Neuronal stem cell (in vitro differentiated cells): Measurements from ENCODE around the gene RB1.
"Not testable (repeated sequence)": the region's sequence is repeated elsewhere in the genome, so short reads cannot be mapped to it uniquely, and the experiment has no call there.

Experiments used
- DNase-seq: peaks from one replicate; pipeline ENCODE4 v3.0.0-alpha.2; 2013; ENCODE audit warnings: low spot score
- H2AFZ ChIP-seq: one replicate; pipeline ENCODE4 v1.6.1; 2013; ENCODE audit warnings: mild to moderate bottlenecking, low read length, inconsistent platforms
- H2AK5ac ChIP-seq: 2 replicates; pipeline ENCODE4 v1.6.1; 2013; ENCODE audit warnings: low read depth, mild to moderate bottlenecking, inconsistent platforms, low read length, moderate library complexity, mixed read lengths
- H2BK120ac ChIP-seq: 2 replicates; pipeline ENCODE4 v1.6.1; 2013; ENCODE audit warnings: low read depth, mild to moderate bottlenecking, inconsistent platforms, low read length, moderate library complexity, mixed read lengths
- H2BK12ac ChIP-seq: one replicate; pipeline ENCODE4 v1.6.1; 2013; ENCODE audit warnings: low read length, inconsistent platforms
- H2BK15ac ChIP-seq: 2 replicates; pipeline ENCODE4 v1.6.1; 2013; ENCODE audit warnings: mild to moderate bottlenecking, low read length, inconsistent platforms, mixed read lengths
- H2BK5ac ChIP-seq: one replicate; pipeline ENCODE4 v1.6.1; 2013; ENCODE audit warnings: inconsistent platforms, mild to moderate bottlenecking, low read length, moderate library complexity
- H3K14ac ChIP-seq: one replicate; pipeline ENCODE4 v1.6.1; 2013; ENCODE audit warnings: low read length, inconsistent platforms
- H3K18ac ChIP-seq: 2 replicates; pipeline ENCODE4 v1.6.1; 2013; ENCODE audit warnings: low read length, inconsistent platforms
- H3K23ac ChIP-seq: 2 replicates; pipeline ENCODE4 v1.6.1; 2013; ENCODE audit warnings: low read depth, mild to moderate bottlenecking, mixed read lengths, low read length, inconsistent platforms; ENCODE audit not compliant: poor library complexity
- H3K27ac ChIP-seq: replicated peaks from 3 replicates; pipeline ENCODE4 v1.5.1; 2013; ENCODE audit warnings: low read length, inconsistent platforms
- H3K27me3 ChIP-seq, 3 experiments: 2 replicates each; pipeline ENCODE4 v1.6.1; 2013; ENCODE audit warnings: low read length in 3 of 3, mild to moderate bottlenecking in 2 of 3, inconsistent platforms in 1 of 3, low read depth in 1 of 3, mixed read lengths in 1 of 3, moderate library complexity in 1 of 3; ENCODE audit not compliant: control insufficient read depth in 3 of 3, insufficient read depth in 3 of 3
- H3K36me3 ChIP-seq, 2 donors: replicated peaks in 1 of 2; 2 replicates each; pipeline ENCODE4 v1.6.1; 2013; ENCODE audit warnings: low read length in 2 of 2; ENCODE audit not compliant: control insufficient read depth in 2 of 2, insufficient read depth in 2 of 2
- H3K4ac ChIP-seq: 2 replicates; pipeline ENCODE4 v1.6.1; 2013; ENCODE audit warnings: inconsistent platforms, mild to moderate bottlenecking, low read length, moderate library complexity
- H3K4me1 ChIP-seq, 2 donors: 1 replicate in 1 of 2; 2 replicates in 1 of 2; pipeline ENCODE4 v1.6.1; 2013; ENCODE audit warnings: low read length in 2 of 2, low read depth in 1 of 2; ENCODE audit not compliant: control insufficient read depth in 2 of 2, insufficient read depth in 1 of 2
- H3K4me2 ChIP-seq: one replicate; pipeline ENCODE4 v1.6.1; 2013; ENCODE audit warnings: mild to moderate bottlenecking, low read length, inconsistent platforms; ENCODE audit not compliant: insufficient read depth, poor library complexity, severe bottlenecking
- H3K4me3 ChIP-seq, 2 donors: 2 replicates each; pipeline ENCODE4 v1.5.1; 2013; ENCODE audit warnings: low read length in 2 of 2, mild to moderate bottlenecking in 2 of 2, inconsistent platforms in 1 of 2, moderate library complexity in 1 of 2
- H3K79me1 ChIP-seq: one replicate; pipeline ENCODE4 v1.6.1; 2013; ENCODE audit warnings: low read depth, mild to moderate bottlenecking, inconsistent platforms, low read length, moderate library complexity
- H3K9ac ChIP-seq: one replicate; pipeline ENCODE4 v1.6.1; 2013; ENCODE audit warnings: mild to moderate bottlenecking, low read depth, low read length, inconsistent platforms; ENCODE audit not compliant: poor library complexity
- H3K9me3 ChIP-seq, 2 donors: replicated peaks in 1 of 2; 2 replicates each; pipeline versions ENCODE3 to v1.6.1; 2013; ENCODE audit warnings: low read length in 2 of 2, mild to moderate bottlenecking in 2 of 2, inconsistent platforms in 1 of 2, low read depth in 1 of 2, mixed read lengths in 1 of 2, moderate library complexity in 1 of 2; ENCODE audit not compliant: control insufficient read depth in 2 of 2, insufficient read depth in 1 of 2
- H4K8ac ChIP-seq: one replicate; pipeline ENCODE4 v1.6.1; 2013; ENCODE audit warnings: low read depth, mild to moderate bottlenecking, inconsistent platforms, low read length, moderate library complexity
- H4K91ac ChIP-seq: one replicate; pipeline ENCODE4 v1.6.1; 2013; ENCODE audit warnings: low read length, low read depth, mild to moderate bottlenecking, inconsistent platforms; ENCODE audit not compliant: poor library complexity
- WGBS, 2 donors: extraction: QIAGEN DNeasy Blood & Tissue Kit; methylation state at CpG; one replicate each; pipeline ENCODE4 v1.1.7; 2013; ENCODE audit warnings: missing lambda C conversion rate in 2 of 2, mixed read lengths in 1 of 2; ENCODE audit not compliant: insufficient read length in 2 of 2, insufficient replicate concordance in 1 of 2; ENCODE audit errors: extremely low coverage in 2 of 2; 5-methylcytosine and 5-hydroxymethylcytosine counted together

The RB1 gene

GRCh38 chr13:48355524-48355923 is 52.0 kb downstream of the RB1 start:
- not testable (repeated sequence) for H3K4ac ChIP-seq, H2BK5ac ChIP-seq
- WGBS, 2 donors, result no CpG with 5 or more reads among the region's 2 CpGs

GRCh38 chr13:48356750-48357149 is 53.2 kb downstream of the RB1 start:
- no peak for DNase-seq
- Histone ChIP-seq H4K91ac (no peak overlapping the region), H2BK5ac (no peak overlapping the region), H2BK120ac (no peak overlapping the region), H3K23ac (no peak overlapping the region), H3K9ac (no peak overlapping the region), H3K36me3 (peaks cover 2 to 38% of the 10 kb centered on the region in 2 donors), H3K4me3 (no peak overlapping the region), H3K14ac (no peak overlapping the region), H2BK12ac (no peak overlapping the region), H3K4me1 (no peaks in the 10 kb centered on the region), H3K27ac (no peak overlapping the region), H3K9me3 (peaks cover 0 to 36% of the 10 kb centered on the region in 2 donors), H2BK15ac (no peak overlapping the region), H2AK5ac (no peak overlapping the region), H3K18ac (no peak overlapping the region), H3K27me3 (no peaks in the 10 kb centered on the region), H2AFZ (no peak overlapping the region), H3K79me1 (no peaks in the 10 kb centered on the region), H3K4ac (no peak overlapping the region), H4K8ac (no peak overlapping the region), H3K4me2 (no peak overlapping the region)
- WGBS, 2 donors, result no CpG with 5 or more reads among the region's 3 CpGs

More at GRCh38 chr13:48355524-48355923, 52.0 kb downstream of the RB1 start:
- not testable (repeated sequence) for H3K23ac ChIP-seq, H3K18ac ChIP-seq, H2AFZ ChIP-seq, H2BK12ac ChIP-seq, DNase-seq, H4K8ac ChIP-seq, H3K79me1 ChIP-seq, H3K14ac ChIP-seq, H2BK15ac ChIP-seq, H3K9ac ChIP-seq, H2BK120ac ChIP-seq, H3K4me1 ChIP-seq, H3K4me3 ChIP-seq, H4K91ac ChIP-seq, H3K4me2 ChIP-seq, H3K27me3 ChIP-seq, H3K27ac ChIP-seq, H2AK5ac ChIP-seq
- peaks cover 2 to 34% of the 10 kb centered on the region in 2 donors for H3K36me3 ChIP-seq
- H3K9me3 ChIP-seq, result peaks cover 0 to 46% of the 10 kb centered on the region in 2 donors

GRCh38 chr13:48369988-48370387 is 66.4 kb downstream of the RB1 start:
- H3K36me3 ChIP-seq, result peaks cover 2 to 63% of the 10 kb centered on the region in 2 donors
- H3K79me1 ChIP-seq, result no peaks in the 10 kb centered on the region
- H3K27me3 ChIP-seq, result no peaks in the 10 kb centered on the region
- no CpG with 5 or more reads among the region's 1 CpG for WGBS, 2 donors
- no peak overlapping the region for H2BK120ac ChIP-seq
- no peak overlapping the region for H3K18ac ChIP-seq
- no peaks in the 10 kb centered on the region for H3K4me1 ChIP-seq
- no peak overlapping the region for H4K91ac ChIP-seq
- H3K9ac ChIP-seq, result no peak overlapping the region
- peaks cover 0 to 6% of the 10 kb centered on the region in 2 donors for H3K9me3 ChIP-seq
- no peak overlapping the region for H3K4me2 ChIP-seq
- H2BK5ac ChIP-seq, result no peak overlapping the region
- no peak overlapping the region for H3K27ac ChIP-seq
- H4K8ac ChIP-seq, result no peak overlapping the region
- no peak overlapping the region for H3K14ac ChIP-seq
- DNase-seq, result no peak
- H2AK5ac ChIP-seq, result no peak overlapping the region
- no peak overlapping the region for H2BK15ac ChIP-seq
- H3K4ac ChIP-seq, result no peak overlapping the region
- H2AFZ ChIP-seq, result no peak overlapping the region
- no peak overlapping the region for H2BK12ac ChIP-seq
- H3K23ac ChIP-seq, result no peak overlapping the region
- no peak overlapping the region for H3K4me3 ChIP-seq

DNA sequence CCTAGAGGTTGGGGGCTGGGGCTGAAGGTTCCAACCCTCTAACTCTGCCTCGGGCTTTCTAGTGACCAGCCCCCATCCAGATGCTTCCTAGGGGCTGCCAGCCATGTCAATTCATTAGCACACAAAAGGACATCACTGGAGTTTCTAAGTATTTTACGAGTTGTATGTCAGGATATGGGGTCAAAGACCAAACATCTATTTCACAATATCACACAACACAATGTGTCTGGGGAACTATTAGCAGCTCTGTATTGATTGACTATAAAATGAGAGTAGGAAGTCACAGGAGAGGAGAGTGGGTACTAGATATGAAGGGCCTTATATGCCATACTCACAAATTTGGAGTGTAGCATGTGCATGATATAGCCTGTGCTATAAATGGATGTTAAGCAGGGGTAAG is 67.3 kb downstream of the RB1 start:
- Histone ChIP-seq H2BK15ac (no peak overlapping the region), H3K4ac (no peak overlapping the region), H3K4me2 (no peak overlapping the region), H2BK5ac (no peak overlapping the region), H2AK5ac (no peak overlapping the region), H3K18ac (no peak overlapping the region), H2BK120ac (no peak overlapping the region), H3K27ac (no peak overlapping the region), H4K8ac (no peak overlapping the region), H3K14ac (no peak overlapping the region), H3K36me3 (peaks cover 2 to 64% of the 10 kb centered on the region in 2 donors), H3K9ac (no peak overlapping the region), H3K23ac (no peak overlapping the region), H3K9me3 (peaks cover 0 to 6% of the 10 kb centered on the region in 2 donors), H3K4me1 (no peaks in the 10 kb centered on the region), H3K27me3 (no peaks in the 10 kb centered on the region), H3K79me1 (no peaks in the 10 kb centered on the region), H2AFZ (no peak overlapping the region), H3K4me3 (no peak overlapping the region), H2BK12ac (no peak overlapping the region), H4K91ac (no peak overlapping the region)
- no CpG with 5 or more reads among the region's 2 CpGs for WGBS, 2 donors
- DNase-seq, result no peak
